ENCODE results near the gene C14orf180. TPM values are rescaled to one million over a fixed set of nuclear protein-coding genes. Genes with fewer than 3 reads are reported as not detected.

C14orf180 gene
- total RNA-seq, 1 experiment from 2014 or later, result not detected

DNA sequence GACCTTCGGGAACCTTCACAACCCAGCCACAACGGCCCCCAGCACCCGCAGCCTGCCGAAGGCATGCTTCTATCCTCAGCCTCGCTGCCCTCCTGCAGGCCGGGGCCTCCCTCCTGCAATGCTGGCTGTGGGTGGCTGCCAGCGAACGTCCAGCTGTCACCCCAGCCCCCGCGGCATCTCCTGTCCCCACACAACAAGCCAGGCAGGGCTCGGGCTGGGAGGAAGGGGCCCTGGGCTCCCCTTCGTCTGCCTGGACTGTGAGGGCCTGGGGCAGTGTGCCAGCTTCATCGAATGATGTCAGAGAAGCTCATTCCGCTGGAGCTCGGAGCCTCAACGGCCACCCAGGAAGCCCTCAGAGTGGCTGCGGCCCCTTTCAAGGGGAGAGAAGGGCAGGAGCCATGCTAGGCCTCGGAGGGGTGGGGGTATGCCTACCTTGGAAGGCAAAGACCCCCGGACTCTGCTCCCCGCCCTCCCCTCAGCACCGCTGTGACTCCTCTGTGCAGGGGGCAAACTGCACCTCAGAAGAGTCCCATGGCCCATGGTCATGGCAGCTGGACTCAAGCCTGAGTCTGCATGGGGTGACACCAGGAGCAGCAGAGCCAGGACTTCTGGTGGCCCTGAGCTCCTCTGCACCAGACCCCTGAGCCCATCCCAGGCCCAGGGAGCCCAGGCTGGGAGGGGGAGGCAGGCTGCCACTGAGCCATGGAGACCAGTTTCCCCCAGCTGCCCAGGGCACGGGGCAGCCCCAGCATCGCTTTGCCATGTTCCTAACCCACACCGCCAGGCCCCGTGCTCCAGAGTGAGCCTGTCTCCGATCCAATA lies 24.7 kb upstream of the C14orf180 start:
- intact Hi-C loops (cut with micrococcal nuclease; ENCODE audit: unreplicated experiment), result no loop called here
- Histone ChIP-seq H3K4me1 (ENCODE audit: insufficient read depth, low read length, poor library complexity, severe bottlenecking) (no peaks in the 10 kb centered on the region), H3K27me3 (replicated peaks; ENCODE audit: insufficient read depth, low read depth, low read length, poor library complexity) (no peaks in the 10 kb centered on the region), H3K36me3 (ENCODE audit: insufficient read depth, low read length, poor library complexity, severe bottlenecking) (no peaks in the 10 kb centered on the region), H3K9me3 (ENCODE audit: low read depth, low read length, poor library complexity, severe bottlenecking) (no peaks in the 10 kb centered on the region), H3K27ac (ENCODE audit: low read depth, low read length, poor library complexity, severe bottlenecking) (no peak overlapping the region), H3K4me3 (ENCODE audit: low read depth, low read length, poor library complexity, severe bottlenecking) (no peak overlapping the region)
- ChIA-PET POLR2A (ENCODE audit: low non-redundant PET) (no interaction called here), CTCF (no interaction called here)
- no TSS peak for BruUV-seq (replicated peaks)
- TF ChIP-seq, protein P1, sequence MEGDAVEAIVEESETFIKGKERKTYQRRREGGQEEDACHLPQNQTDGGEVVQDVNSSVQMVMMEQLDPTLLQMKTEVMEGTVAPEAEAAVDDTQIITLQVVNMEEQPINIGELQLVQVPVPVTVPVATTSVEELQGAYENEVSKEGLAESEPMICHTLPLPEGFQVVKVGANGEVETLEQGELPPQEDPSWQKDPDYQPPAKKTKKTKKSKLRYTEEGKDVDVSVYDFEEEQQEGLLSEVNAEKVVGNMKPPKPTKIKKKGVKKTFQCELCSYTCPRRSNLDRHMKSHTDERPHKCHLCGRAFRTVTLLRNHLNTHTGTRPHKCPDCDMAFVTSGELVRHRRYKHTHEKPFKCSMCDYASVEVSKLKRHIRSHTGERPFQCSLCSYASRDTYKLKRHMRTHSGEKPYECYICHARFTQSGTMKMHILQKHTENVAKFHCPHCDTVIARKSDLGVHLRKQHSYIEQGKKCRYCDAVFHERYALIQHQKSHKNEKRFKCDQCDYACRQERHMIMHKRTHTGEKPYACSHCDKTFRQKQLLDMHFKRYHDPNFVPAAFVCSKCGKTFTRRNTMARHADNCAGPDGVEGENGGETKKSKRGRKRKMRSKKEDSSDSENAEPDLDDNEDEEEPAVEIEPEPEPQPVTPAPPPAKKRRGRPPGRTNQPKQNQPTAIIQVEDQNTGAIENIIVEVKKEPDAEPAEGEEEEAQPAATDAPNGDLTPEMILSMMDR (conservative IDR thresholded peaks at IDR 0.05; ENCODE audit: low read depth, low read length), result no peak
- no peak for TF ChIP-seq EZH2 (IDR thresholded peaks at IDR 0.05; ENCODE audit: borderline replicate concordance, low read depth, low read length, poor library complexity, severe bottlenecking)
- no peak for DNase-seq (ENCODE audit: low spot score)

DNA sequence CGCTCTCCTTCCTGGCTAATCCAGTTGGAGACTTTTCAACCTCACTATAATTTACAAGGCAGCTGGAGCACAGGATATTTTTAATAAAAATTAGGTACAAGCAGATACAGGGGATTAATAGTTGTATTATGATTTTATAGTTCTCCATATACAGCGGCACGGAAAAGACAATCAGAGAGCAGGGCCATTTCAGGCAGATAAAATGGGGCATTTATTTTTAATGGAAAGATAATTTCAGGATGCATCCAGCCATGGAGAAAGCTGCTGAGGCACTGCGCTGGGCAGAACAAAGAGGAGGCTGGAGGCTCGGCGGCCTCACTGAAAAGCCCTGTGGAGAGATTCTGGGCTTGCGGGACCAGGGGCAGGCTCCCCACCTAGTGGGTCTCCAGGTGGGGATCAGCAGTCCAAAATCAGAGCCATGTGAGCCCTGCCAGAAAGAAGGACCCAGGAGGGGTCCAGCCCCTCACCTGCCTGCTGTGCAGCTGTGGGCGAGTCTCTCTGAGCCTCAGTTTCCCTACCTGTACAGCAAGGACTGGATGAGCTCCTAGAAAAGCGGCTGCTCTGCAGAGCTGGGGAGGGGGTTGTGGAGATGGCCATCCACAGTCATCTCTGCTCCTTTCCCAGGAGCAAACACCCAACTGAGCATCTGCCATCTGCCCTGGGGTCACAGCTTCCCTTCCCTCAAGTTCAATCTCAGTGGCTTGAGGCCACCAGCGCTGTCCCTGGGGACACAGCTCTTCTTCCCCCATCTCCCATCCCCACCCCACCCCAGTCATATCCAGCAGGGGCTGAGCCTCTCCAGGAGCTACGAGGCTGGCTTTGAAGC lies 23.9 kb upstream of the C14orf180 start:
- no peak overlapping the region for H3K27ac ChIP-seq (ENCODE audit: low read depth, low read length, poor library complexity, severe bottlenecking)
- ChIA-PET CTCF (no interaction called here), POLR2A (ENCODE audit: low non-redundant PET) (no interaction called here)
- DNase-seq (ENCODE audit: low spot score), result no peak
- H3K9me3 ChIP-seq (ENCODE audit: low read depth, low read length, poor library complexity, severe bottlenecking), result no peaks in the 10 kb centered on the region
- no peaks in the 10 kb centered on the region for H3K27me3 ChIP-seq (replicated peaks; ENCODE audit: insufficient read depth, low read depth, low read length, poor library complexity)
- no peaks in the 10 kb centered on the region for H3K4me1 ChIP-seq (ENCODE audit: insufficient read depth, low read length, poor library complexity, severe bottlenecking)
- intact Hi-C loops (cut with micrococcal nuclease; ENCODE audit: unreplicated experiment), result no loop called here
- no peak for TF ChIP-seq EZH2 (IDR thresholded peaks at IDR 0.05; ENCODE audit: borderline replicate concordance, low read depth, low read length, poor library complexity, severe bottlenecking)
- no peaks in the 10 kb centered on the region for H3K36me3 ChIP-seq (ENCODE audit: insufficient read depth, low read length, poor library complexity, severe bottlenecking)
- H3K4me3 ChIP-seq (ENCODE audit: low read depth, low read length, poor library complexity, severe bottlenecking), result no peak overlapping the region
- BruUV-seq (replicated peaks), result no TSS peak

DNA sequence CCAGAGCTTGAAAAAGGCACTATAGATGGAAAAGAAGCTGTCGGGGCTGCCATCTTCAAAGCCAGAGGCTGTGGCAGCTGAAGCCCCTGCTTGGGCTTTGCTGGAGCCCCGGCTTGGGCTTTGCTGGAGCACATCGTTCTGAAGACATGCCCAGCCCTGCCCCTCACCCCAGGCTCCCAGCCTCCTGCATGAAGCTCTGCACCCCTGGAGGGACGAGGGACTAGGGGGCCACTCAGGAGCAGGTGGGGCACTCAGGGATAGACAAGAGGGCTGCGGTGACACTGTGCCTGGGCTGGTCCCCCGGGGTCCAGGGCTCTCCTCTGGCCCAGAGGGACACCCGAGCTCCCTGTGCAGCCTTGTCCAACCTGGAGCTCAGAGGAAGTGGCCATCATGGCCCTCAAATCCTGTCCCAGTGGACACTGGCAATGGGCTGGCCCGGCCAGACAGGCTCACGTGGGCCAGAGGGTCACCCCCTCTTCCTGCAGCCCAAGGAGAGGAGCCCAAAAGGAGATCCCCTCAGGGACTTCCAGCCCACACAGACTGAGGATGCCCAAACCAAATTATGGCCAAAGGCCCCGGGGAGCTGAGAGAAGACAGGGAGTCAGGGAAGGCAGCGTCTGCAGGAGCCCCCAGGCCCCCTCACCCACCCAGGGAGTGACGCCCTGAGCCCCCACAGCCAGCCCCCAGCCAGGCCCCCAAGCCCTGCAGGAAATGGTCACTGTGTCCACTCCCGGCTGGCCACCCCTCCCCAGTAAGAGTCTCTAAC lies 23.1 kb upstream of the C14orf180 start:
- Histone ChIP-seq H3K9me3 (ENCODE audit: low read depth, low read length, poor library complexity, severe bottlenecking) (no peaks in the 10 kb centered on the region), H3K36me3 (ENCODE audit: insufficient read depth, low read length, poor library complexity, severe bottlenecking) (no peaks in the 10 kb centered on the region), H3K4me3 (ENCODE audit: low read depth, low read length, poor library complexity, severe bottlenecking) (no peak overlapping the region), H3K27me3 (replicated peaks; ENCODE audit: insufficient read depth, low read depth, low read length, poor library complexity) (no peaks in the 10 kb centered on the region), H3K27ac (ENCODE audit: low read depth, low read length, poor library complexity, severe bottlenecking) (no peak overlapping the region), H3K4me1 (ENCODE audit: insufficient read depth, low read length, poor library complexity, severe bottlenecking) (no peaks in the 10 kb centered on the region)
- ChIA-PET CTCF (no interaction called here), POLR2A (ENCODE audit: low non-redundant PET) (no interaction called here)
- no TSS peak for BruUV-seq (replicated peaks)
- TF ChIP-seq, protein P1 (conservative IDR thresholded peaks at IDR 0.05; ENCODE audit: low read depth, low read length), result no peak
- no peak for TF ChIP-seq EZH2 (IDR thresholded peaks at IDR 0.05; ENCODE audit: borderline replicate concordance, low read depth, low read length, poor library complexity, severe bottlenecking)
- intact Hi-C loops (cut with micrococcal nuclease; ENCODE audit: unreplicated experiment), result no loop called here
- no peak for DNase-seq (ENCODE audit: low spot score)

Measured in A673 (cell line).